ENCODE results near the gene LSP1. TPM values are rescaled to one million over a fixed set of nuclear protein-coding genes. Genes with fewer than 3 reads are reported as not detected.
A peak's percentile ranks its signal among the peaks of the same experiment; 100 is the strongest.

LSP1 gene
- total and polyA plus RNA-seq, 2 of the 8 experiments (the other 6 are each of a cell fraction or from before 2014, with no cell fraction given): 0.03 TPM; not detected in 1

DNA sequence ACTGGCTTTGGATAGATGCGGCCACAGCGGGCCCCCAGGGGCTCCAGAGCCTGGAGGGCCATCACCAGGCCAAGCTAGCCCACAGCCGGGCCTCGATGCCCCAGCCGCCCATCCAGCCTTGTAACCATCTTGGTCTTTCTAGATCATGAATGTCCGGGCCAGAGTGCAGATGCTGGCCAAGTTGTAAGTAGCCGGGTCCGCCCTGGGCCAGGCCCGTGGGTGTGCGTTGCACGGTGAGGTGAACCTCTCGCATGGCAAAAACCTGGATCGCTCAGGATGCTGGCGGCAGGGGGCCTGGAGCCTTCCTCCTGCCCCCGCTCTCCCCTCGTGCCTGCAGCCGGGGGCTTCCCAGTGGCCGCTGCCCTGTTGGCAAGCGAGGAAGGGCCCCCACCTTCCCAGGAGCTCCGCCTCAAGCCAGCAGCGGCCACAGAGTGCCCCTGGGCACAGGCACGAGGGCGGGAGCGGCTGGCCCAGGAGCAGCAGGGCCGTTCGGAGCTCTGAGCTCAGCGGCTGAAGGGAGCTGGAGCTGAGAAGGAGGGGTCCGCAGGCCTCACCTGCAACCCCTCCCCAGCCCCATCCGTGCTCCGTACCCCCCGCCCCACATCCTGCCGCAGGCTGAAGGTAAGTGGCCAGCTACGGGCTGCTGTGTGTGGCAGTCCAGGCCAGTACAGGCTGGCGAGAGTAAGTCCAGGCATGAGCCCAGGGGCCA lies 83.3 kb downstream of the LSP1 start:
- WGBS, 2 experiments (ENCODE audit: extremely low coverage in 1 of 2, insufficient coverage in 1 of 2, insufficient read length in 1 of 2, insufficient replicate concordance in 2 of 2, low coverage in 1 of 2, low lambda C conversion rate in 2 of 2, missing lambda C conversion rate in 1 of 2): 87% methylated on average over 19 of the region's 34 CpGs; no CpG with 5 or more reads in 1 of the 2 experiments
- Histone ChIP-seq H3K18ac (ENCODE audit: extremely low read depth, low read length) (no peak overlapping the region), H3K14ac (ENCODE audit: insufficient read length) (no peak overlapping the region), H2BK5ac (ENCODE audit: low read depth, low read length) (no peak overlapping the region), H3K4ac (replicated peaks; ENCODE audit: insufficient read length, low read depth, low read length) (no peak overlapping the region), H3K56ac (replicated peaks; ENCODE audit: insufficient read length, low read depth, low read length) (no peak overlapping the region), H3K4me3 (ENCODE audit: extremely low read depth in 1 of 4, insufficient read depth in 2 of 4, low read depth in 3 of 4, low read length in 4 of 4) (no peak overlapping the region), H2AK5ac (ENCODE audit: low read depth, low read length) (no peak overlapping the region), H3K79me1 (ENCODE audit: low read depth, low read length) (no peaks in the 10 kb centered on the region), H2BK12ac (ENCODE audit: low read depth, low read length) (0 out of 2 replicates have a peak overlapping the region, but pooled peaks have one; percentile 50), H3K23me2 (ENCODE audit: low read depth, low read length) (peaks cover 6% of the 10 kb centered on the region; the same call in 1 of the 2 replicates), H4K91ac (replicated peaks; ENCODE audit: insufficient read length, low read length) (no peak overlapping the region), H2BK20ac (ENCODE audit: low read length) (no peak overlapping the region), H4K5ac (ENCODE audit: insufficient read length, low read depth, low read length) (no peak overlapping the region), H3K4me1 (replicated peaks in 1 of 4; ENCODE audit: control insufficient read depth in 3 of 4, insufficient read depth in 4 of 4, low read length in 3 of 4) (peaks cover 0 to 3% (median 0%) of the 10 kb centered on the region in 4 experiments; a peak in 1 of 7 replicates), H4K8ac (ENCODE audit: extremely low read depth, insufficient read depth, low read length) (no peak overlapping the region), H2BK120ac (replicated peaks; ENCODE audit: low read depth, low read length) (no peak overlapping the region), H2AFZ (ENCODE audit: low read length) (no peak overlapping the region), H3K36me3 (ENCODE audit: control insufficient read depth in 2 of 4, insufficient read depth in 4 of 4, low read length in 3 of 4) (no peaks in the 10 kb centered on the region), H3K4me2 (ENCODE audit: insufficient read depth in 1 of 2, low read depth in 2 of 2, low read length in 2 of 2) (no peak overlapping the region), H2BK15ac (ENCODE audit: low read length) (0 out of 2 replicates have a peak overlapping the region, but pooled peaks have one; percentile 61), H3K27ac (ENCODE audit: low read depth, low read length) (no peak overlapping the region), H3K9me3 (ENCODE audit: insufficient read depth in 2 of 2, low read depth in 1 of 2, low read length in 1 of 2) (no peaks in the 10 kb centered on the region), H4K20me1 (replicated peaks in 1 of 2; ENCODE audit: control insufficient read depth in 1 of 2, insufficient read depth in 2 of 2, low read length in 2 of 2) (no peaks in the 10 kb centered on the region), H3K9ac (replicated peaks in 1 of 4; ENCODE audit: extremely low read depth in 1 of 4, low read depth in 3 of 4, low read length in 3 of 4) (no peak overlapping the region), H3K27me3 (replicated peaks in 1 of 4; ENCODE audit: control insufficient read depth in 3 of 4, extremely low read depth in 1 of 4, insufficient read depth in 3 of 4, low read length in 3 of 4) (no peaks in the 10 kb centered on the region), H3K23ac (ENCODE audit: insufficient read length) (no peak overlapping the region), H3K79me2 (ENCODE audit: control insufficient read depth in 1 of 2, insufficient read depth in 2 of 2, low read length in 2 of 2) (no peaks in the 10 kb centered on the region)
- ChIA-PET POLR2A (ENCODE audit: partially characterized antibody) (no interaction called here), CTCF (ENCODE audit: partially characterized antibody) (interaction anchor here (0.8 to 3.1 kb wide), 12 partner anchors 9 to 284 kb away, joined by 3 to 16 read pairs (median 5); partner anchors contain the start of gene TNNT3)
- DNase-seq (ENCODE audit: low read depth in 1 of 2, low spot score in 2 of 2): peak in 1 of 2 experiments; percentile 47
- FAIRE-seq: no peak
- TF ChIP-seq KDM4A (IDR thresholded peaks at IDR 0.05; ENCODE audit: low read depth, low read length, severe bottlenecking): no peak

All from H1 (cell line).